ENCODE measurements around the gene CNTN5. TPM values are rescaled to one million over a fixed set of nuclear protein-coding genes. Genes with fewer than 3 reads are reported as not detected.

The CNTN5 gene
- polyA plus RNA-seq, 1 donor (not counting 4 experiments of a cell fraction or from before 2014, with no cell fraction given), result not detected

DNA sequence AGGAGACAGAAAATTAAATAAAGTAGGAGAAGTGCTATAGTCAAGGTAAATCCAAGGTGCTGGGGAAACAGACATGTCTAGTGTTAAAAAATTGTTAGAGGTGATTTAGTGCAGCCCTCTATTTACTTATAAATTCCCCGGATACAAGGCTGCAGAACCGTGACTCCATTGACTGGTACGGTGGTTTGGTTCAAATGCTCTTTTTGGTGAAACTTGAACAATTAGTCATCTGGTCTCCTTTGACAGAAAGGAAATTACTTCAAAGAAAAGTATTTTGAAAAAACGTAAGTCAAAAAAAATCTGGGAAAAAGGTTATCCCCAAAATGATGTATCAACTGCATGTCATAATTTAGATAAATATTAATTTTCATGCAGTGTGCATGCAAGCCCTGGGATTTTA, 399.2 kb downstream of the CNTN5 start:
- dilution Hi-C loops (cut with MboI; ENCODE audit: extremely low pct_ligation_motif_present, low sequenced_read_pairs), result no loop called here
- DNase-seq (ENCODE audit: low read depth, low spot score), result no peak
- H3K36me3 ChIP-seq (ENCODE audit: control insufficient read depth in 2 of 2, extremely low read depth in 1 of 2, insufficient read depth in 2 of 2, low read length in 2 of 2), result no peaks in the 10 kb centered on the region
- H3K9me3 ChIP-seq (ENCODE audit: control insufficient read depth, low read depth, low read length), result no peaks in the 10 kb centered on the region
- no peak for FAIRE-seq
- no peaks in the 10 kb centered on the region for H3K4me1 ChIP-seq (ENCODE audit: control insufficient read depth, extremely low read depth, insufficient read depth, low read length)
- H3K4me2 ChIP-seq (ENCODE audit: control insufficient read depth, extremely low read depth, insufficient read depth, low read depth, low read length), result no peak overlapping the region
- no peak overlapping the region for H2AFZ ChIP-seq (ENCODE audit: control insufficient read depth, low read length)
- TF ChIP-seq, protein P1, sequence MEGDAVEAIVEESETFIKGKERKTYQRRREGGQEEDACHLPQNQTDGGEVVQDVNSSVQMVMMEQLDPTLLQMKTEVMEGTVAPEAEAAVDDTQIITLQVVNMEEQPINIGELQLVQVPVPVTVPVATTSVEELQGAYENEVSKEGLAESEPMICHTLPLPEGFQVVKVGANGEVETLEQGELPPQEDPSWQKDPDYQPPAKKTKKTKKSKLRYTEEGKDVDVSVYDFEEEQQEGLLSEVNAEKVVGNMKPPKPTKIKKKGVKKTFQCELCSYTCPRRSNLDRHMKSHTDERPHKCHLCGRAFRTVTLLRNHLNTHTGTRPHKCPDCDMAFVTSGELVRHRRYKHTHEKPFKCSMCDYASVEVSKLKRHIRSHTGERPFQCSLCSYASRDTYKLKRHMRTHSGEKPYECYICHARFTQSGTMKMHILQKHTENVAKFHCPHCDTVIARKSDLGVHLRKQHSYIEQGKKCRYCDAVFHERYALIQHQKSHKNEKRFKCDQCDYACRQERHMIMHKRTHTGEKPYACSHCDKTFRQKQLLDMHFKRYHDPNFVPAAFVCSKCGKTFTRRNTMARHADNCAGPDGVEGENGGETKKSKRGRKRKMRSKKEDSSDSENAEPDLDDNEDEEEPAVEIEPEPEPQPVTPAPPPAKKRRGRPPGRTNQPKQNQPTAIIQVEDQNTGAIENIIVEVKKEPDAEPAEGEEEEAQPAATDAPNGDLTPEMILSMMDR (optimal IDR thresholded peaks at IDR 0.05 in 1 of 3, IDR thresholded peaks at IDR 0.05 in 1 of 3, conservative IDR thresholded peaks at IDR 0.05 in 1 of 3; ENCODE audit: extremely low read depth in 1 of 3, insufficient read depth in 2 of 3, low read length in 3 of 3), result no peak
- no peak for TF ChIP-seq EZH2 (IDR thresholded peaks at IDR 0.05; ENCODE audit: low read length)
- no peak overlapping the region for H3K4me3 ChIP-seq (ENCODE audit: control insufficient read depth in 2 of 3, extremely low read depth in 1 of 3, insufficient read depth in 2 of 3, low read depth in 1 of 3, low read length in 3 of 3)
- H3K79me2 ChIP-seq (ENCODE audit: control insufficient read depth, insufficient read depth, low read length), result no peaks in the 10 kb centered on the region
- no peaks in the 10 kb centered on the region for H4K20me1 ChIP-seq (ENCODE audit: control insufficient read depth, extremely low read depth, insufficient read depth, low read length)
- no peaks in the 10 kb centered on the region for H3K27me3 ChIP-seq (ENCODE audit: control insufficient read depth, extremely low read depth, insufficient read depth, low read length)
- H3K9me1 ChIP-seq (ENCODE audit: control insufficient read depth, extremely low read depth, insufficient read depth, low read length), result no peaks in the 10 kb centered on the region
- no peak overlapping the region for H3K27ac ChIP-seq (ENCODE audit: control insufficient read depth, insufficient read depth, low read length)
- H3K9ac ChIP-seq (ENCODE audit: control insufficient read depth, extremely low read depth, insufficient read depth, low read length), result no peak overlapping the region

GRCh38 chr11:99422581-99423427, 402.1 kb downstream of the CNTN5 start:
- Histone ChIP-seq H3K4me3 (ENCODE audit: control insufficient read depth in 2 of 3, extremely low read depth in 1 of 3, insufficient read depth in 2 of 3, low read depth in 1 of 3, low read length in 3 of 3) (no peak overlapping the region), H3K4me2 (ENCODE audit: control insufficient read depth, extremely low read depth, insufficient read depth, low read depth, low read length) (peak overlapping the region; percentile 10), H3K4me1 (ENCODE audit: control insufficient read depth, extremely low read depth, insufficient read depth, low read length) (no peaks in the 10 kb centered on the region), H3K36me3 (ENCODE audit: control insufficient read depth in 2 of 2, extremely low read depth in 1 of 2, insufficient read depth in 2 of 2, low read length in 2 of 2) (no peaks in the 10 kb centered on the region), H4K20me1 (ENCODE audit: control insufficient read depth, extremely low read depth, insufficient read depth, low read length) (no peaks in the 10 kb centered on the region), H2AFZ (ENCODE audit: control insufficient read depth, low read length) (no peak overlapping the region), H3K27ac (ENCODE audit: control insufficient read depth, insufficient read depth, low read length) (no peak overlapping the region), H3K27me3 (ENCODE audit: control insufficient read depth, extremely low read depth, insufficient read depth, low read length) (no peaks in the 10 kb centered on the region), H3K9me3 (ENCODE audit: control insufficient read depth, low read depth, low read length) (no peaks in the 10 kb centered on the region), H3K9me1 (ENCODE audit: control insufficient read depth, extremely low read depth, insufficient read depth, low read length) (no peaks in the 10 kb centered on the region), H3K9ac (ENCODE audit: control insufficient read depth, extremely low read depth, insufficient read depth, low read length) (no peak overlapping the region), H3K79me2 (ENCODE audit: control insufficient read depth, insufficient read depth, low read length) (no peaks in the 10 kb centered on the region)
- FAIRE-seq (no peak), DNase-seq (ENCODE audit: low read depth, low spot score) (no peak)
- dilution Hi-C loops (cut with MboI; ENCODE audit: extremely low pct_ligation_motif_present, low sequenced_read_pairs), result no loop called here
- TF ChIP-seq EZH2 (IDR thresholded peaks at IDR 0.05; ENCODE audit: low read length), result no peak
- TF ChIP-seq, protein P1 (optimal IDR thresholded peaks at IDR 0.05 in 1 of 3, IDR thresholded peaks at IDR 0.05 in 1 of 3, conservative IDR thresholded peaks at IDR 0.05 in 1 of 3; ENCODE audit: extremely low read depth in 1 of 3, insufficient read depth in 2 of 3, low read length in 3 of 3), result no peak
